NCI-H128 (cell line): ENCODE data around the gene OPTN.
"Not testable (repeated sequence)": the region's sequence is repeated elsewhere in the genome, so short reads cannot be mapped to it uniquely, and the experiment has no call there.

ENCODE experiments used
- DNase-seq: peaks from one replicate; lab custom pipeline; 2025; ENCODE audit not compliant: unreplicated experiment; lab: John Stamatoyannopoulos, UW

Gene OPTN

GRCh38 chr10:13089345-13089744, 10.6 kb upstream of the OPTN start:
- DNase-seq: no peak

DNA sequence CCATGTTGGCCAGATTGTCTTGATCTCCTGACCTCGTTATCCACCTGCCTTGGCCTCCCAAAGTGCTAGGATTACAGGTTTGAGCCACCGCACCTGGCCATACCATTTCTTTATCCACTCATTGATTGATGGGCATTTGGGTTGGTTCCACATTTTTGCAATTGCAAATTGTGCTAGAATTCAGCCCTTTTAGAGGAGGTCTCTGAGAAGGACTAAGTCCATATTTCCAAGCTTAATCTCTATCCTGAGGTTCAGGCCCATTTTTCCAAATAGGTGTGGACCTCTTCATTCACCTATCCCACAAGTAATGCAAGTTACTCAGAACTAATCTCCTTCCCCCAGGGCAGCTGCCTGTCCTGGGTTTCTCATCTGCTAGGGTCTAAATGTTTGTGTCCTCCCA, 9.7 kb upstream of the OPTN start:
- DNase-seq: no peak

- DNase-seq: no peak
Measured at GRCh38 chr10:13091801-13092200, 8.2 kb upstream of the OPTN start.

DNA sequence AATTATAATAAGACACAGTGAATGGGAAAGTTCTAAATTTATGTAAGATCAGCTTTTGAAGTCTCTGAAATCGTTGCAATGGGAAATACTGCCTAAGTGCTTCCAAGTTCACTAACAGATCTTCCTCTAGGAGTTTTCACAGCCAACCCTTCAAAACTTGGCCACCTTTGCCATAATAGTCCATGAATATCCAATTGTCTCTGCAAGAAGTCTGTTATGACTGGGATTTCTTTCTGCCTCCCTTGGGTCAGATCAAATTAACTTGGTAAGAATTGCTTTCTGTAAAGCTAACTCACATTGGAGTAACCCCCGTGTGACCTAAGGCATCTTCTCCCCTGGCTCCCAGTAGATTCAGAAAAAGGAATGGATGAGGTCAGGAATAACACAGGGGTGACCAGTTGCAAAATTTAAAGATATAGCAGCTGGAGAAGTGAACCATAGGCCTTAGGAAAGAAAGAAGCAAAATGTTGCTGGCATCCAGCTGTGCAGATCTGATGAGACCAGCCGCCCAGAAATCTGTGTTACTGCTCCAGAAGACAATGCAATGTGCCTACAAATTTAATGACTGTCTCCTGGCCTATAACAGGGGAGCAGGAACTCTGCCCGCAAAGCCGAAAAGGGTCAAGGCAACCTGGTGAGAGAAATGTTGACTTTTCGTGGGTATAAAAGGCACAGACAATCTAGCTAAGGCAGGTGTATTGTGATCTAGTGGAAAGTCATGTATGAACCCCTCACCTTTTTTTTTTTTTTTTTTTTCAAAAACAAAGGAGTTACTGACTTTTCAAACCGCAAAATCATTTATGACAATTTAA, 7.5 kb upstream of the OPTN start:
- no peak for DNase-seq

DNA sequence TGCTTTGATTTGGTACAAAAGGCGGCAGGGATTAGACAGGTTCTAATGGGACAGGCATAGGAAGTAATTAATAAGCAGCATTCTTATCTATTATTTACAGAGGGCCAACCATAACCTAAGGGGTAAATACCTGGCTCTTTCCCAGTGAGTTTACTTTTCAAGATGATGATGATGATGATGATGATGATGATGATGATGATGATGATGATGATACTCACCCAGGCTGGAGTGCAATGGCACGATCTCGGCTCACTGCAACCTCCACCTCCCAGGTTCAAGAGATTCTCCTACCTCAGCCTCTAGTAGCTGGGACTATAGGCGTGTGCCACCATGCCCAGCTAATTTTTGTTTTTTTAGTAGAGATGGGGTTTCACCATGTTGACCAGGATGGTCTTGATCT, 5.9 kb upstream of the OPTN start:
- not testable (repeated sequence) for DNase-seq

DNA sequence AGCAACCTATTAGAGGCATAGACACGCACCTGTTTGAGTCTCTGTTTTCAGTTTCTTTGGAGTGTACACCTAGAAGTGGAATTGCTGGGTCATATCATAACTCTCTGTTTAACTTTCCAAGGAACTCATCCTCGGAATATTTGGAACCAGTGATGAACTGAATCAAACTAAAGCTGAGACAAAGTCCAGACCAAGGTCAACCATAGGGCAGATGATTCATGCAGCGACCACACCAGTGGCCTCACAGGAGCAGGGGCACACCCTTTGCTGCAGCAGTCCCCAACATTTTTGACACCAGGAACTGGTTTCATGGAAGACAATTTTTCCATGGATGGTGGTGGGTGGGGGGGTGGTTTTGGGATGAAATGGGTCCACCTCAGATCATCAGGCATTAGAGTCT, 4.9 kb upstream of the OPTN start:
- DNase-seq: no peak

- DNase-seq: no peak
Measured at GRCh38 chr10:13095929-13096328, 4.0 kb upstream of the OPTN start.

GRCh38 chr10:13099144-13099665, 758 bp upstream of the OPTN start:
- no peak for DNase-seq

GRCh38 chr10:13100349-13101294, 659 bp downstream of the OPTN start:
- DNase-seq: no peak

DNA sequence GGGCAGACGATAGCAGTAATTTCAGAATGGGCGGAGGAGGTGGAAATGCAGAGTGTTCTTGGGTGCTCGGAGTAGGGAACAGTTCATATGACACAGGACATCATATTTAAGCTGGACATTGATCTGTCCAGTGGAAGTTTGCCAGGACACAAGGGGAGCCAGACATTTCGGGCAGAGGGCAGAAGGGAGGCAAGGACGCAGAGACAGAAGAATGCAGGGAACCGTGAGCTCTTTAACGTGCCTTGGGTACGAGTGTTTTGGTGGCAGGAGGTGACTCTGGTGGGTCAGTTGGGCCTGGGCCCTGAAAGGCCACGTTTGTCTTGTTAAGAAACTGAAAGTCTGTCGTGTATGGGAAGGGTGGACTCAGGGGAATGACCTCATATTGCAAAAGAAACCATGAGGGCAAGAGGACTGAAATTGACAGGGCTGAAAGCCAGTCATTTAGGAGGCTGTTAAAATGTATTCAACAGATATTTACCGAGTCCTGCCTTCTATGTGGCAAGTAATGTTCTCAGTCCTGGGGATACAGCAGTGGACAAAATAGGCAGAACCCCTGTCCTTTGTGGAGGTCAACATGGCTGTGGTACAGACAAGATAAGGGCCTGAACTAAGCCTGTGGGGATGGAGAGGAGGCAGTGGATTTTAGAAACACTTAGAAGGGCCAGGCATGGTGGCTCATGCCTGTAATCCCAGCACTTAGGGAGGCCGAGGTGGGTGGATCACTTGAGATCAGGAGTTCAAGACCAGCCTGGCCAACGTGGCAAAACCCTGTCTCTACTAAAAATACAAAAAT, 2.2 kb downstream of the OPTN start:
- no peak for DNase-seq

- DNase-seq: no peak
Measured at GRCh38 chr10:13103554-13103953, 3.6 kb downstream of the OPTN start.

- DNase-seq: no peak
Measured at GRCh38 chr10:13104697-13105096, 4.7 kb downstream of the OPTN start.

DNA sequence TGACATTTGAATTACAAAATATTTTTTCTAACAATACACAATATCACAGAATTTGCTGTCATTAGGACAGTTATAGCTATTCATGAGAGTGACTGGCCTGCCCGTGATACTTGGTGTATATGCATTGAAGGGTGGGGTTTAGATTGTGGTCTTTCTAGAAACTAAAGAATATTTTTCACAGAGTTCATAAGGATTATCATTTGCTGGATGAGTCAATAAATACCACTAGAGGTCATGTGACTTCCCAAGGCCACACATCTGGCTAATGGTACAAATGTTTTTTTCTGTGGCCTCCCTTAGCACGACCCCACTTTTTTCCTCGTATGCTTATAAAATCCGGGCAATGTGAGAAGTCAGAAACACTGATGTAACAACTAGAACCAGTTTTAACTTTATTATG, 5.2 kb downstream of the OPTN start:
- no peak for DNase-seq

DNA sequence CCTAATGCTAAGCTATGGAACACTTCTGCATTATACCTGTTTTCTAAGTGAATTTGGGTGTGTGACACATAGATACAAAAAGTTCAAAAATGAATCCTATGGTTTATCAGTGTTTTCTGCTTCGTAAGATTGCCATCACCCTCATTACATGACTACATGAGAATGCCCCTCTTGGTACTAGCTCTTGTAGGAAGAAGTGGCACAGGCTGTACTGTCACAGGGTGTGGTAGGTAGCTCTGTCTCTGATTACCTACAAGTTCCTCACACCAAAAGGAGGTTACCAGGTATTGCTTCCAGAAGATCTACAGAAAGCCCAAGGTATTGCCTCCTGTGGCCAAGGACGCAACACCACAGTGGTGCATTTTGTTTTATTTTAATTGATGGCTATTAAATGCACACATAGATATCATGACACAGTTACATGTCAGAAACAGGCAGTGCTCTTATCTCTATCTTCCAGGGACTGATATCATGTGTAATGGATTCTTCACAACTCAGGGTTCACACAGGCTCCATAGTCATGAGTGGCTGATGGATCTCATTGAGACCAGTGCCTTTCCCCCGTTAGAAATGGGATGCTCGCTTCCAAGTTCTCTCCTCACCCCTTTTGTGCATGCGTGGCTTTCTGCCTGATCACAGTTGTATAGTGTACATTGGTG, 6.6 kb downstream of the OPTN start:
- DNase-seq: no peak

- no peak for DNase-seq
Measured at GRCh38 chr10:13110908-13111307, 10.9 kb downstream of the OPTN start.

DNA sequence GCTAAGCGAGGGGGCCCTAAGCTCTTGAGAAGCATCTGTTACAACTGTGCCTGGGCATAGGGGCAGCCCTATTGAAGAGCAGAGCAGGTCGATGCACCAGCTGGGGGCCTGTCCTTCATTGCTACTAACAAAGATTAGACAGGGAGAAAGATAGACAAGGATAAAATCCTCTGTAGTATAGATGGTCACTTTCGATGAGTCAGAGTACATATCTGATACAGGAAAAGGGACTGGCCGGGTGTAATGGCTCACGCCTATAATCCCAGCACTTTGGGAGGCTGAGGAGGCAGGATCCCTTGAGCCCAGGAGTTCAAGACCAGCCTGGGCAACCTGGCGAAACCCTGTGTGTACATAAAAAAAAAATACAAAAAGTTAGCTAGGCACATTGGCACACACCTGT, 13.6 kb downstream of the OPTN start:
- DNase-seq: no peak

GRCh38 chr10:13115832-13116803, 16.2 kb downstream of the OPTN start:
- no peak for DNase-seq

DNA sequence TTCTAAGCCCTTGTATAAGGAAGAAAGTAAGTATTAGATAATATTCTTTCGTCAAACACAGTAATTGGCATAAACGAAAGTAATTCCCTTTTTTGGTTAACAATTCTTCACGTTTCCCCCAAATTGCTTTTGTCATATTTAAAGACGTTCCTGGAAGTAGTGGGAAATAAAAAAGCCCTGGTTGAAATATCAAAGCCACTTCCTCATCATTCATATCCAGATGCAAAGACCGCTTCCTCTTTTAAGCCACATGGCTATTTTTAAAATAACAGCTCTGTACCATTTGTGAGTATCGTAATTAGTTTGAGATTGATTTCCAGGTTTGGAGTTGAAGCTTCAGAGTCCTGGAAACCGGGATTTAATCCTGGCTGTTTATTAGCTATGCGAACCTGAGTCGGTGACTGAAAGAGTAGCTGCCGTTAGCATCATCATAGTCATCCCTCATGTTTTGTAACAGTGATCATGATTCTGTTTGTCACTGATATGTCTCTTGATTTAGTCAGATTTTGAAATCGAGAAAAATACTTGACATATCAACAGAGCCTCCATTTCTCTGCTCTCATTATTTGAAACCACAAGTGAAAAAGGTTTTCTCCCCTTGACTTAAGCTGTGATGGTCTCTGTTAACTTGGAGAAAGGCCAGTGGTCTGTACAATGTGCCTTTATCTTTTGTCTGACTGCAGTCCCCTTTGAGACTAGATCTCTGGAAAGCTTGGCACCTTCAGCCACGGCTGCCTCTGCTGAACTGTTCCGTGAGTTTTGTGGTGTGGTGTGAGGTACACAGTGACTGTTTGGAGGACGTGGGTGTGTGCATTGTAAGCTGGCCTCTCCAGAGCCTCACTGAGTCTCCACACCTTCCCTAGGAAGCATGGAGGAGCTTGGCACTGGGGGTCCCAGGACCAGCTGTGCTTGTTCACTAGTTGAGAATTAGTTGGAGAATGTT, 18.1 kb downstream of the OPTN start:
- no peak for DNase-seq
